Astrocyte of the spinal cord (primary cell): ENCODE results near the gene POP4.

ENCODE experiments used
- DNase-seq: peaks from one replicate; pipeline ENCODE4 v3.0.0; 2011; ENCODE audit warnings: low read depth, low spot score
- H3K4me3 ChIP-seq: 2 replicates; pipeline ENCODE4 v1.5.1; 2011; ENCODE audit warnings: low read depth, mild to moderate bottlenecking, low read length, moderate library complexity
- in situ Hi-C: cut with HindIII; loops from 2 replicates; pipeline ENCODE4 v1.10.0; 2017; ENCODE audit warnings: low sequenced_read_pairs
- TF ChIP-seq, protein P1 (sequence below): IDR thresholded peaks from 2 replicates; pipeline ENCODE4 v1.5.1; 2012; ENCODE audit warnings: low read depth, mild to moderate bottlenecking, low read length, inconsistent platforms

Gene POP4

DNA sequence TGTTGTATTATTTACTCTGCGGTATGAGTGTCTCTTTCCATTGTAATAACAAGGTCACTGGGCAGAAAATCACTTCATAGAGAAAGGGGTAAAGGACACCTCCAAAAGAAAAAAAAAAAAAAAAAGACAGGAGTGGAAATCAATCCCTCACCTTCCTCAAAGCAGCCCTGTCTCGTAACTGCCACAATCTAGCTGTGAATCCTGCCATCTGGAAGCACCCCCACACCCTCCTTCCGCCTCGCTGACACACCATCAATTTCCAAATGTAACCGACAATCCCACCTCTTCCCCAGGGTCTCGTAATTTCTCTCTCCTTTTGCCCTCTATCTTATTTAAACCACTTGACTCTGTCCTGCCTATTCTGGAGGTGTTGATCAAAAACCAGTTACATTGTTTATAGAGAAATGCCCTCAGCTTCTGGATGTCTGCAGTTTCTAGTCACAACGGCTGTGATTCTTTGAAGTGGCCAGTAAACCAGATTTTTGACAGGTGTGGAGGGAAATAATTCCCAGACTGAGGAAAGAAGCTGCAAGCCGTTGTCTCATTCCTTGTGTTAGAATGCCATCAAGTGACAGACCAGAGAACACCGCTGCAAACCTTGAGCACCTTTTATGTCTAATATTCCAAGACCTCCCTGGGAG lies 9.1 kb upstream of the POP4 start:
- H3K4me3 ChIP-seq = no peak overlapping the region
- in situ Hi-C loops = no loop called here
- peak; percentile 6 for DNase-seq
- TF ChIP-seq, protein P1, sequence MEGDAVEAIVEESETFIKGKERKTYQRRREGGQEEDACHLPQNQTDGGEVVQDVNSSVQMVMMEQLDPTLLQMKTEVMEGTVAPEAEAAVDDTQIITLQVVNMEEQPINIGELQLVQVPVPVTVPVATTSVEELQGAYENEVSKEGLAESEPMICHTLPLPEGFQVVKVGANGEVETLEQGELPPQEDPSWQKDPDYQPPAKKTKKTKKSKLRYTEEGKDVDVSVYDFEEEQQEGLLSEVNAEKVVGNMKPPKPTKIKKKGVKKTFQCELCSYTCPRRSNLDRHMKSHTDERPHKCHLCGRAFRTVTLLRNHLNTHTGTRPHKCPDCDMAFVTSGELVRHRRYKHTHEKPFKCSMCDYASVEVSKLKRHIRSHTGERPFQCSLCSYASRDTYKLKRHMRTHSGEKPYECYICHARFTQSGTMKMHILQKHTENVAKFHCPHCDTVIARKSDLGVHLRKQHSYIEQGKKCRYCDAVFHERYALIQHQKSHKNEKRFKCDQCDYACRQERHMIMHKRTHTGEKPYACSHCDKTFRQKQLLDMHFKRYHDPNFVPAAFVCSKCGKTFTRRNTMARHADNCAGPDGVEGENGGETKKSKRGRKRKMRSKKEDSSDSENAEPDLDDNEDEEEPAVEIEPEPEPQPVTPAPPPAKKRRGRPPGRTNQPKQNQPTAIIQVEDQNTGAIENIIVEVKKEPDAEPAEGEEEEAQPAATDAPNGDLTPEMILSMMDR = peak; percentile 22

DNA sequence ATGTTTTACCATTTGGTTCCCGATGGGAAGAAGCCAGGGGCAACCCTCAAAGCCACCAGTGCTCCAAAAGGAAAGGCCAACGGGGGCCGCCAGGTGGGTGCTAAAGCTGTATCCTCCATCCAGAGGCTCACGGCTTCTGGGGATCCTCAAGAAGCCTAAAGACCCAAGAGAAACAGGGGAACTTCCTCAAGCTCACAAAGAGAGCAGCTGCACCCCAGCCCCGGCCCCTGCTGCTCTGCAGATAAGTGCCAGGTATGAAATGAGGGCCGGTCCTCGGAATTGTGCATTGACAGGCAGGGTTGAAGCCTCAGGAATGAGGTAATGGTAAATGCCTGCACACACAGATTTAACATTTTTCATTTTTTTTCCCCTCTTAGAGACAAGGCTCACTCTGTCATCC lies 8.0 kb upstream of the POP4 start:
- H3K4me3 ChIP-seq = no peak overlapping the region
- DNase-seq = no peak
- in situ Hi-C loops = no loop called here
- TF ChIP-seq, protein P1 = no peak

DNA sequence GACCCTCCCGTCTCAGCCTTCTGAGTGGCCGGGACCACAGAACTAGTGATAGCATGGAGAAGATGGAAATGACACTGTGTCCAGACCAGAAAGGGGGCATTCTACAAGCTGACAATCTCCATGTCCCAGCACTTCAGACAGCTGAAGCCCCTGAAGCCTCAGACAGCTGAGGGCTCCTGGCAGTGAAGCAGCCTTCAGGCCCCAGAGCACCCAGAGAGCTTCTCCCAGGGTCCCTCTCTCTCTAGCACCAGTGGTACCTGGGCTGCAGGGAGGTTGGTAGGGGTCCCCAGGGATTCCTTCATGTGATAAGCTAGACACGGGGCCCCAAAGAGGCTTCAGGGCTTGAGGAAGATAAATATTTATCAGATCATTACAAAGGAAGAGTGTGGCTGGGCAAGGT lies 7.6 kb upstream of the POP4 start:
- H3K4me3 ChIP-seq = no peak overlapping the region
- DNase-seq = no peak
- TF ChIP-seq, protein P1 = no peak
- in situ Hi-C loops = no loop called here

DNA sequence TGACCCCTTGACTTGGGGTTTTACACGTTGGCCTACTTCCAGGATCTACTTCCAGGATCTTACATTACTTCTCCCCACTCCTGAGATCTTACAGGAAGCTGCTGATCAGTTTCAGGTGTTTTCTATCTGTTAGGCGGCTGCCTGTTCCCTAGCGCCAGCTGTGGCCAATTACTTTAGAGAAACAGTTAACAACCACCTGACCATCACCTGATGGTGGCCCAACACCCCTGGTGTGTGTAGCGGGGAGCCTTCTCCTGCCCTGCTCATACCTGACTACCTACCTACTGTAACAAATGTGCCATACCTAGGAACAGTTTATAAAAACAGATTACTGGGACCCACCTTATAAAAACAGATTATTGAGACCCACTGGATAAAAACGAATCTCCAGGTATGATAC lies 2.8 kb upstream of the POP4 start:
- in situ Hi-C loops = no loop called here
- TF ChIP-seq, protein P1 = no peak
- DNase-seq = no peak
- no peak overlapping the region for H3K4me3 ChIP-seq

DNA sequence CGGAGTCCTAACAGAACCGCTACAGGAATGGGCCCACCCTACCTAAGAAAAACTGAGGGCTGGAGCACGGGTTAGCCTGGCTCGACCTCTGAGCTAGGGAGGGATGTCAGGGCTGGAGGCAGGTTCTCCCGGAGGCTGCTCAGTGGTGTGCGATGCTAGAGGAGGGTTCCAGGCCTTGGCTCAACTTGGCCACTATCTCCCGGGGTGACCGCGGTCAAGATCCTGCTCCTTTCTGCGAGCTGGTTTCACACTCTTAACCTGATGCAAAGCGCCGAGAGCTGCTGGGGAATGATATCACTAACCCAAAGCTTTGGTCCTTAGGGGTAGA lies 301 bp downstream of the POP4 start:
- TF ChIP-seq, protein P1 = no peak
- DNase-seq = no peak
- in situ Hi-C loops = no loop called here
- peak overlapping the region; percentile 84 for H3K4me3 ChIP-seq

DNA sequence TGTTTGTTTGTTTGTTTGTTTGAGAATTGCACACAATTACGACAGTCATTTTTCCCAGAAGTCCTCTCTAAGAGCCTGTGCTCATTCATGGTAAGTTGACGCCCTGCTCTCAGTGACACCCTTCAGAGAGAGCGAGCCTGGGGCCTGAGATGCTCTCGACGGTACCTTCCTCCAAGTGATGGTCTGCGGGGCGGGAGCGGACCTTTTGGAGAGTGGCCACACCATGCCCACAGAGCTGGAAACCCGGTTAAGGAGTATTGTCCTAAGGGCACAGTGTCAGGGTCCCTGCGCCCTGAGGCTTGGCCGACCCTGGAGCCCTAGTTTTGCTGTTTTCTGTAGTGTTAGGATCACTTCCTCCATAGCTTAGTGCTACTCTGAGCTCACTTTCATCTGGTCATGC lies 3.6 kb downstream of the POP4 start:
- TF ChIP-seq, protein P1 = no peak
- H3K4me3 ChIP-seq = no peak overlapping the region
- in situ Hi-C loops = no loop called here
- no peak for DNase-seq

DNA sequence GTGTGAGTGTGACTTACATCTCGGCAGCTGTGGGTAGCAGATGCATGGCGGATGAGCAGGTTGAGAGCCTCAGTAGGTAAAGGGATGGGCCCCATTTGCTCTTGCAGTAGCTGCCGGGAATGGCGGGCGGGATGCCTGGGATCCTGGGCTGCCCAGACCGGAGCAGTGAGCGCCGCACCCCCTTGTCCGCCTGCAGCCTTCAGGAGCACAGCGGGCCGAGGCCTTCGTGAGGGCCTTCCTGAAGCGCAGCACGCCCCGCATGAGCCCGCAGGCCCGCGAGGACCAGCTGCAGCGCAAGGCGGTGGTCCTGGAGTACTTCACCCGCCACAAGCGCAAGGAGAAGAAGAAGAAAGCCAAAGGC lies 4.1 kb downstream of the POP4 start:
- no peak overlapping the region for H3K4me3 ChIP-seq
- TF ChIP-seq, protein P1 = no peak
- no peak for DNase-seq
- in situ Hi-C loops = no loop called here
